Measurements from ENCODE around the gene EGFLAM. TPM values are rescaled to one million over a fixed set of nuclear protein-coding genes. Genes with fewer than 3 reads are reported as not detected.

EGFLAM gene
- total and polyA plus RNA-seq, 9 of the 15 experiments (the other 6 are each of a cell fraction or from before 2014, with no cell fraction given), result 0.09 to 2.5 (median 1.0) TPM

GRCh38 chr5:38378579-38378978 is 120.2 kb downstream of the EGFLAM start:
- DNase-seq (ENCODE audit: extremely low read depth in 1 of 4, low spot score in 3 of 4) (peak in 2 of 4 experiments; percentile 17 to 23), ATAC-seq (no peak; the same call in 2 of the 3 replicates), FAIRE-seq (no peak)
- Histone ChIP-seq H3K4me3 (no peak overlapping the region), H3K4me1 (replicated peaks in 1 of 2; ENCODE audit: control insufficient read depth in 2 of 2, insufficient read depth in 2 of 2, low read length in 2 of 2) (peaks cover 10 to 27% of the 10 kb centered on the region in 2 experiments), H2AFZ (ENCODE audit: low read depth, low read length) (peak overlapping the region; percentile 47; the same call in 1 of the 2 replicates), H3K27me3 (ENCODE audit: control insufficient read depth in 2 of 2, insufficient read depth in 2 of 2, low read length in 2 of 2) (no peaks in the 10 kb centered on the region), H3K79me2 (ENCODE audit: control insufficient read depth, insufficient read depth, low read length) (no peaks in the 10 kb centered on the region), H3K4me2 (ENCODE audit: insufficient read depth, low read length) (no peak overlapping the region), H3K27ac (ENCODE audit: extremely low read depth, low read depth, low read length) (no peak overlapping the region), H4K20me1 (replicated peaks; ENCODE audit: control insufficient read depth, insufficient read depth, low read length) (no peaks in the 10 kb centered on the region), H3K36me3 (ENCODE audit: control insufficient read depth, insufficient read depth, low read length) (no peaks in the 10 kb centered on the region), H3K9me1 (ENCODE audit: control insufficient read depth, insufficient read depth, low read length) (no peaks in the 10 kb centered on the region), H3K9me3 (replicated peaks; ENCODE audit: control insufficient read depth, insufficient read depth, low read depth, low read length) (no peaks in the 10 kb centered on the region), H3K9ac (ENCODE audit: insufficient read depth in 1 of 2, low read depth in 2 of 2, low read length in 2 of 2) (no peak overlapping the region)
- ChIA-PET CTCF (ENCODE audit: low intra/inter-chr PET ratio) (no interaction called here), POLR2A (interaction anchor here (0.5 kb wide), 1 partner anchor 128 kb away, joined by 3 read pairs; no protein-coding TSS in a partner anchor)
- in situ Hi-C loops (cut with MboI) (no loop called here), intact Hi-C loops (cut with micrococcal nuclease) (no loop called here)
- no TSS peak for BruUV-seq (replicated peaks)
- TF ChIP-seq TRIM28 (IDR thresholded peaks at IDR 0.05) (no peak), CHD4 (IDR thresholded peaks at IDR 0.05; ENCODE audit: insufficient read depth, insufficient replicate concordance, low read depth, low read length, poor library complexity, severe bottlenecking) (peak; percentile 87), BCOR (IDR thresholded peaks at IDR 0.05) (peak; percentile 91), RCOR1 (IDR thresholded peaks at IDR 0.05; ENCODE audit: borderline replicate concordance in 1 of 2, low read depth in 2 of 2, low read length in 2 of 2) (peak in 1 of 2 experiments; percentile 20; a peak in 1 of 4 replicates), KDM1A (IDR thresholded peaks at IDR 0.05) (peak in 1 of 2 experiments; percentile 46; a peak in 1 of 4 replicates), RBM25 (IDR thresholded peaks at IDR 0.05; ENCODE audit: low read depth, low read length, severe bottlenecking) (peak; percentile 98), CBX3 (IDR thresholded peaks at IDR 0.05; ENCODE audit: borderline replicate concordance in 1 of 2, low read length in 2 of 2) (peak in 1 of 2 experiments; percentile 26; a peak in 1 of 3 replicates), HDAC2 (IDR thresholded peaks at IDR 0.05) (peak; percentile 32; the same call in 1 of the 2 replicates)
- TF ChIP-seq, protein P1, sequence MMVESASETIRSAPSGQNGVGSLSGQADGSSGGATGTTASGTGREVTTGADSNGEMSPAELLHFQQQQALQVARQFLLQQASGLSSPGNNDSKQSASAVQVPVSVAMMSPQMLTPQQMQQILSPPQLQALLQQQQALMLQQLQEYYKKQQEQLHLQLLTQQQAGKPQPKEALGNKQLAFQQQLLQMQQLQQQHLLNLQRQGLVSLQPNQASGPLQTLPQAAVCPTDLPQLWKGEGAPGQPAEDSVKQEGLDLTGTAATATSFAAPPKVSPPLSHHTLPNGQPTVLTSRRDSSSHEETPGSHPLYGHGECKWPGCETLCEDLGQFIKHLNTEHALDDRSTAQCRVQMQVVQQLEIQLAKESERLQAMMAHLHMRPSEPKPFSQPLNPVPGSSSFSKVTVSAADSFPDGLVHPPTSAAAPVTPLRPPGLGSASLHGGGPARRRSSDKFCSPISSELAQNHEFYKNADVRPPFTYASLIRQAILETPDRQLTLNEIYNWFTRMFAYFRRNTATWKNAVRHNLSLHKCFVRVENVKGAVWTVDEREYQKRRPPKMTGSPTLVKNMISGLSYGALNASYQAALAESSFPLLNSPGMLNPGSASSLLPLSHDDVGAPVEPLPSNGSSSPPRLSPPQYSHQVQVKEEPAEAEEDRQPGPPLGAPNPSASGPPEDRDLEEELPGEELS (CRISPR knock-in tag; IDR thresholded peaks at IDR 0.05; ENCODE audit: borderline replicate concordance), result no peak
- WGBS (ENCODE audit: insufficient coverage, low coverage, missing lambda C conversion rate), result 33% methylated on average over 1 of the region's 1 CpG

All from K562 (cell line).